KG1 (cell line): ENCODE results near the gene NDUFA12.

Source experiments
- DNase-seq: peaks from one replicate; lab custom pipeline; 2025; lab: John Stamatoyannopoulos, UW

NDUFA12 gene

DNA sequence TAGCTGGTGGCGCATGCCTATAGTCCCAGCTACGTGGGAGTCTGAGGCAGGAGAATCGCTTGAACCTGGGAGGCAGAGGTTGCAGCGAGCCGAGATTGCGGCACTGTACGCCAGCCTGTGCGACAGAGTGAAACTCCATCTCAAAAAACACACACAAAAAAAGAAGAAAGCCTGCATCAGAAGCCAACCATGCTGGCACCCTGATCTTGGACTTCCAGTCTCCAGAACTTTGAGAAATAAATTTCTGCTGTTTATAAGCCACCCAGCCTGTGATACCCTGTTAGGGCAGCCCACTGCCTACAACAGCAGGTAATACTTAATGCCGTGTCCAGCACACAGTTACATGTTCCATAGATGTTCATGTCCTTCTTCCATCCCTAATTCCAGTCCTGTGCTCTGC, 62.7 kb downstream of the NDUFA12 start:
- no peak for DNase-seq

DNA sequence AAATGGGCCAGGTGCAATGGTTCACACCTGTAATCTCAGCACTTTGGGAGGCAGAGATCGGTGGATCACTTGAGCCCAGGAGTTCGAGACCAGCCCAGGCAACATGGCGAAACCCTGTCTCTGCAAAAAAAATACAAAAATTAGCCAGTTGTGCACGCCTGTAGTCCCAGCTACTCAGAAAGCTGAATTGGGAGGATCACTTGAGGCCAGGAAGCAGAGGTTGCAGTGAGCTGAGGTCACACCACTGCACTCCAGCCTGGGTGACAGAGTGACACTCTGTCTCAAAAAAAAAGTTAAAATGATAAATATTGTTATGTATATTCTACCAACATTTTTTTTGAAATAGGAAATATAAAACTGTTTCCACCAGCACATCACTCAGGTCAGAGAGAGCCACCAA, 64.9 kb downstream of the NDUFA12 start:
- no peak for DNase-seq

DNA sequence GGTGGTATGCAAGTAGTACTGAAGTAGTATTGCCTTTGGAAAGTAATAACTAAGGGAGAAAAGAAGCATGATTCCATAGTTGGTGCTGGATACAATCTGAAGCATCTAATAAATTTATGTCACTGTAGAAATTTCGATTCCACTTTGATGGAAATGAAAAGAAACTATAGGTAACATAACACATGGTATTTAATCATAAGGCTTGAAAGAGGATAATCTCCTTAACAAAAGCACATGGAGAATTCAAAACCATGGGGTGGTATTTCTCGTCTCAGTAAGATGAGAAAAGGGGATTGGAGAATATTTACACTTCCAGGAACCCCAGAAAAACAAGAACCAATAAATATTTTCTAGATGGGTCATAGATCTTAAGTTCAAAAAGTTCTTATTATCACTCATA, 72.7 kb downstream of the NDUFA12 start:
- DNase-seq, result no peak

DNA sequence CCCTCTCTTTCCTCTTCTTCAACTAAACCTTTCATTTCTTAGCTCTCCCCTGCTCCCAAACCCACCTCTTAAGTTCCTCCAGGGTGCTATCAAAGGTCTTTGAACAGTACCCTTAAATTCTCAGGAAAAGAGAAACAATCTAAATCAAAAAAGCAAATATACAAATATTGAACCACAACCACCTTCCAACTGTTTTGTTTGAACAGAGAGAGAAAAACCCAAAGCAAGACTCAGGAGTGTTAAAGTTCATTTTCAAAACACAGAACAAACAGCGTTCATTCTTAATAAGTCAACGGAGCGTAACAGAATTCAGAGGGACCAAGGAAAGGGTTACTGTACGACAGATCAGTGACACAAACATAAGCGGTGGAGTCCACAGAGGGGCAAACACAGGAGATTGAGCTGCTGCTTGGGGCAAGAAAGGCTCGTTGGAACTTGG, 73.3 kb downstream of the NDUFA12 start:
- no peak for DNase-seq

DNA sequence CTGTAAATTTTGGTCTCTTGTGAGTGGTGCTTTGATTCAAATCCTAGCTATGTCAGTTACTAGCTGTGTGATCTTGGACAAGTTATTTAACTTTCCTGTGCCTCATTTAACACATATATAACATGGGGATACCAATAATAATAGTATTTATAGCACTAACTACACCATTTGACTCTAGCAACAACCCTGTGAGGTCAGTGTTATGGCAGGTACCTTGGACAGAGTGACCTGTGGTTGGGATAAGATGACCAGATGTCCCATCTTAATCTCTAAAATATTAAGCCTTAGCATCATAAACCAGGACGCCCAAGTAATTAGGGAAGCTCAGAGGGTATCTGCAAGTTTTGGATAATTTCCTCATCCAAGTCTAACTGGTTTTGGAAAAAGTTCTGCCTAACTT, 73.7 kb downstream of the NDUFA12 start:
- no peak for DNase-seq

DNA sequence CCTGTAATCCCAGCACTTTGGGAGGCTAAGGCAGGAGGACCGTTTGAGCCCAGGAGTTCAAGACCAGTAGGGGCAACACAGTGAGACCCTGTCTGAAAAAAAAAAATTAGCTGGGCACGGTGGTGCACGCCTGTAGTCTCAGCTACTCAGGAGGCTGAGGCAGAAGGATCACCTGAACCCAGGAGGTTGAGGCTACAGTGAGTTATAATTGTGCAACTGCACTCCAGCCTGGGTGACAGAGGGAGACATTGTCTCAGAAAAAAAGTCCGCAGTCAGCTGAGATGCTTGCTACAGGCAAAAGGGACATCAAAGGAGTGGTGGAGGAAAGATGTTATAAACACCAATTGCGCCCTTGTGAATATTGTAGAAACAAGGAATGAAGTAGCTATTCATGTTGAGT, 77.8 kb downstream of the NDUFA12 start:
- no peak for DNase-seq

DNA sequence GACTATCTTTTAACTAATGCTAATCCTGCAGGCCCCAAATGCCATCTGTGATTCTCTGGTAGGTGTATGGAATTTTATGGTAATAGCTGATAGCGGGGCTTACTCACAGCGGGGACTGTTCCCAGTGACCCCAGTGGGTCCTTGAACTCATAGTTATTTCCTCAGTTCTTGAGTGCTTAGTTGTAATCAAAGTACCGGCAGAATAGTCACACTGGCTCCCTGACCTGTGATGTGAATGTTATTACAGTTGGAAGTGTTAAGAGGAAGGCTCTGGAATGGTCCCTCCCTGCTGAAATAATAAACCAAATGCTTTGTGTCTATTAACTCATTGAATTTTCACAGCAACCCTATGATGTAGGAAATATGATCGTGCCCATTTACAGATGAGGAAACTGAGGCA, 78.3 kb downstream of the NDUFA12 start:
- no peak for DNase-seq

DNA sequence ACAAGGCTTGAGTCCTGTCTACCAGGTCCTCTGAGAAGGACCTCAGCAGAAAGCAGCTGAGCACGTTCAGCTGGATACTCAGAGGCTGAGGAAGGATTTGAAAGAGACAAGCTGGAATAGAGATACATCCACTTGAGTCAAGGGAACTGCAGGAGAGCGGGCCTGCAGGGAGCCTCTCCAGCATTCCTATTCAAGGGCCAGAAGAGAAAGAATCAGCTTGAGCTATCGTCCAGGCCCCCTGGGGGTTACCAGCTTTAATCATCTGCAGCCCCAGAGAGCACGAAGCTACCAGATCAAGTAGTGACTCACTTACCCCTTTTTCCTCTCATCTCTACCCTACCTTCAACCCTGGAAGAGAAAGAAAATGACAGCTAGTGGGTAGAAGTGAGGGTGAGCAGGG, 80.9 kb downstream of the NDUFA12 start:
- DNase-seq, result no peak
